ENCODE measurements around the gene HTRA1. TPM values are rescaled to one million over a fixed set of nuclear protein-coding genes. Genes with fewer than 3 reads are reported as not detected.

Gene HTRA1
- total RNA-seq, 1 experiment from 2014 or later, result 0.17 TPM

DNA sequence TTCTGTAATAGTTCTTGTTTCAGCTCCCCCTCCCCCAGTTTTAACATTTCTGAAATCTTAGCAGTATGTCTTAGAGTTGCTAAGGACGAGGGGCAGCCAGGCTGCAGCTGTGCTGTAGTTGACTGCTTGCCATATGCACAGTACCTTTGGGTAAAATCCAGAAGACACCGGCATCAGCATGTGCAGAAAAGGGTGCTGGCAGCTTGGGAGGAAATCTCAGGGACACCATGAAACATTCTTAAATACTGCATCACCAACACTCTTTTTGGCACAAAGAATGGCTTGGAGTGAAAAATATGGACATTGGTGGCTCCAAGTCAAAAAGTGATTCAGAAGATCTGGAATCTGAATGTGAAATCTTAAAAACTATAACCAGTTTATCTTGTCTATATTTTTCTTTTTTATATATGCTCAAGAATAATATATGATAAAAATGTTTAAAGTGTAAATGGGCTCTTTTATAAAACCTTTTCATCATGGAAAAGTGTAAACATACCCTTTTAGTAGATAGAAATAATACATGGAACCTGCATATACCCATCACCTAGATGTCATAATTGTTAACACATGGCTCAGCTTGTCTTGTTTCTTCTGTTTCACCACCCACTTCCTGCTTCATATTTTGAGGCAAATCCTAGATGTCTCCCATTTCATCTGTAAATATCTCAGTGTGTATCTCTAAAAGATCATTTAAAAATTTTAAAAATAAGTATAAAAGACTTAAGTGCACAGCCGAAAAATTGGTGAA, 41.3 kb upstream of the HTRA1 start:
- H3K27me3 ChIP-seq (replicated peaks; ENCODE audit: insufficient read depth, low read depth, low read length, poor library complexity), result no peaks in the 10 kb centered on the region
- no peak for TF ChIP-seq EZH2 (IDR thresholded peaks at IDR 0.05; ENCODE audit: borderline replicate concordance, low read depth, low read length, poor library complexity, severe bottlenecking)
- TF ChIP-seq, protein P1, sequence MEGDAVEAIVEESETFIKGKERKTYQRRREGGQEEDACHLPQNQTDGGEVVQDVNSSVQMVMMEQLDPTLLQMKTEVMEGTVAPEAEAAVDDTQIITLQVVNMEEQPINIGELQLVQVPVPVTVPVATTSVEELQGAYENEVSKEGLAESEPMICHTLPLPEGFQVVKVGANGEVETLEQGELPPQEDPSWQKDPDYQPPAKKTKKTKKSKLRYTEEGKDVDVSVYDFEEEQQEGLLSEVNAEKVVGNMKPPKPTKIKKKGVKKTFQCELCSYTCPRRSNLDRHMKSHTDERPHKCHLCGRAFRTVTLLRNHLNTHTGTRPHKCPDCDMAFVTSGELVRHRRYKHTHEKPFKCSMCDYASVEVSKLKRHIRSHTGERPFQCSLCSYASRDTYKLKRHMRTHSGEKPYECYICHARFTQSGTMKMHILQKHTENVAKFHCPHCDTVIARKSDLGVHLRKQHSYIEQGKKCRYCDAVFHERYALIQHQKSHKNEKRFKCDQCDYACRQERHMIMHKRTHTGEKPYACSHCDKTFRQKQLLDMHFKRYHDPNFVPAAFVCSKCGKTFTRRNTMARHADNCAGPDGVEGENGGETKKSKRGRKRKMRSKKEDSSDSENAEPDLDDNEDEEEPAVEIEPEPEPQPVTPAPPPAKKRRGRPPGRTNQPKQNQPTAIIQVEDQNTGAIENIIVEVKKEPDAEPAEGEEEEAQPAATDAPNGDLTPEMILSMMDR (conservative IDR thresholded peaks at IDR 0.05; ENCODE audit: low read depth, low read length), result no peak
- ChIA-PET POLR2A (ENCODE audit: low non-redundant PET) (no interaction called here), CTCF (no interaction called here)
- no peaks in the 10 kb centered on the region for H3K4me1 ChIP-seq (ENCODE audit: insufficient read depth, low read length, poor library complexity, severe bottlenecking)
- DNase-seq (ENCODE audit: low spot score), result no peak
- no peak overlapping the region for H3K27ac ChIP-seq (ENCODE audit: low read depth, low read length, poor library complexity, severe bottlenecking)
- no peaks in the 10 kb centered on the region for H3K36me3 ChIP-seq (ENCODE audit: insufficient read depth, low read length, poor library complexity, severe bottlenecking)
- no peak overlapping the region for H3K4me3 ChIP-seq (ENCODE audit: low read depth, low read length, poor library complexity, severe bottlenecking)
- BruUV-seq (replicated peaks), result no TSS peak
- intact Hi-C loops (cut with micrococcal nuclease; ENCODE audit: unreplicated experiment), result loop anchor here (2.0 kb wide), 1 partner anchor 39 kb away; no protein-coding TSS in a partner anchor
- no peaks in the 10 kb centered on the region for H3K9me3 ChIP-seq (ENCODE audit: low read depth, low read length, poor library complexity, severe bottlenecking)

DNA sequence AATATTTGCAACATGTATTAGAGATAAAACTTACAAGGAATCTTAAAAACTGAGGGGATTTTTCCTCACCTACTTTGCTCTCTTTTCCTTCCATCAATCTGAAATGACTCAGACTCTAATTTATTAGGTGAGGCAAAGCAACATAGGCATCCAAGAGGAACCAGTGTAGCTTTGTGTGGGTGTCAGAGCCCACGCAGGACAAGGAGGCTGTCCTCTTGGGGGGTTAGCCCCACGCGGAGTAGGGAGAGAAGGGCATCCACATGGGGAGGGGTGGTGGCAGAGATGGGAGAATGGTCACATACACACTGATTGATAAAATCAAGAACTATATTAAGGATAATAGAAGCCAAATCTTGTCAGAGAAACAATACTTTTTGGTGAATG, 40.7 kb upstream of the HTRA1 start:
- no peaks in the 10 kb centered on the region for H3K9me3 ChIP-seq (ENCODE audit: low read depth, low read length, poor library complexity, severe bottlenecking)
- intact Hi-C loops (cut with micrococcal nuclease; ENCODE audit: unreplicated experiment), result no loop called here
- no peak overlapping the region for H3K27ac ChIP-seq (ENCODE audit: low read depth, low read length, poor library complexity, severe bottlenecking)
- no peak overlapping the region for H3K4me3 ChIP-seq (ENCODE audit: low read depth, low read length, poor library complexity, severe bottlenecking)
- ChIA-PET CTCF (no interaction called here), POLR2A (ENCODE audit: low non-redundant PET) (no interaction called here)
- no peak for DNase-seq (ENCODE audit: low spot score)
- H3K4me1 ChIP-seq (ENCODE audit: insufficient read depth, low read length, poor library complexity, severe bottlenecking), result no peaks in the 10 kb centered on the region
- H3K36me3 ChIP-seq (ENCODE audit: insufficient read depth, low read length, poor library complexity, severe bottlenecking), result no peaks in the 10 kb centered on the region
- BruUV-seq (replicated peaks), result no TSS peak
- no peaks in the 10 kb centered on the region for H3K27me3 ChIP-seq (replicated peaks; ENCODE audit: insufficient read depth, low read depth, low read length, poor library complexity)
- TF ChIP-seq EZH2 (IDR thresholded peaks at IDR 0.05; ENCODE audit: borderline replicate concordance, low read depth, low read length, poor library complexity, severe bottlenecking), result no peak
- TF ChIP-seq, protein P1 (conservative IDR thresholded peaks at IDR 0.05; ENCODE audit: low read depth, low read length), result no peak

DNA sequence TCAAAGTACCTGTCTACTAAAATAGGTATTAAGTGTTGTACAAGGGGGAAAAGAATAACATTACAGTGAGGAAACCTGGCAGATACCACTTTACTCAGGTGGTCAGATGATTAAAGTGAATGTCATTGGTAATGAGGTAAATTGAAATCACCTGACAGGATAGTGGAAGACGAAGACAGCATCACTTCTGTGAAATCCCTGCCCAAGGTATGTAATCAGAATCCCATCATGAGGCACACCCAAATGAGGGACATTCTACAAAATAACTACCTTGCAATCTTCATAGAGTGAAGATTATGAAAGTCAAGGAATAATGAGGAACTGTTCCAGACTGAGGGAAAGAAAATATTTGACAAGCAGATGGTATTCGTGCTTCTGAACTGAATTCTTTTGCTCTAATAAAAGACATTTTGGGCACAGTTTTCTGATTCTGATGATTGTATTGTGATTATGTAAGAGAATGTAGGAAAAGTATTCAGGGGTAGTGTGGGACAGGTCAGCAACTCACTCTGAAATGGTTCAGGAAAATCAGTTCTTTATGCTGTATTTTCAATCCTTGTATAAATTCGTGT, 40.2 kb upstream of the HTRA1 start:
- Histone ChIP-seq H3K9me3 (ENCODE audit: low read depth, low read length, poor library complexity, severe bottlenecking) (no peaks in the 10 kb centered on the region), H3K27ac (ENCODE audit: low read depth, low read length, poor library complexity, severe bottlenecking) (no peak overlapping the region), H3K36me3 (ENCODE audit: insufficient read depth, low read length, poor library complexity, severe bottlenecking) (no peaks in the 10 kb centered on the region), H3K4me1 (ENCODE audit: insufficient read depth, low read length, poor library complexity, severe bottlenecking) (peaks cover 2% of the 10 kb centered on the region), H3K27me3 (replicated peaks; ENCODE audit: insufficient read depth, low read depth, low read length, poor library complexity) (no peaks in the 10 kb centered on the region), H3K4me3 (ENCODE audit: low read depth, low read length, poor library complexity, severe bottlenecking) (no peak overlapping the region)
- POLR2A ChIA-PET (ENCODE audit: low non-redundant PET), result no interaction called here
- intact Hi-C loops (cut with micrococcal nuclease; ENCODE audit: unreplicated experiment), result no loop called here
- no TSS peak for BruUV-seq (replicated peaks)
- CTCF ChIA-PET, result no interaction called here
- TF ChIP-seq EZH2 (IDR thresholded peaks at IDR 0.05; ENCODE audit: borderline replicate concordance, low read depth, low read length, poor library complexity, severe bottlenecking), result no peak
- TF ChIP-seq, protein P1 (conservative IDR thresholded peaks at IDR 0.05; ENCODE audit: low read depth, low read length), result no peak
- DNase-seq (ENCODE audit: low spot score), result no peak
